AG10803 (cell line): ENCODE results near the gene ATXN3L.
"Not testable (repeated sequence)": the region's sequence is repeated elsewhere in the genome, so short reads cannot be mapped to it uniquely, and the experiment has no call there.

Experiments used
- DNase-seq: peaks from one replicate; pipeline ENCODE4 v3.0.0; 2010; ENCODE audit warnings: low read depth
- H3K4me3 ChIP-seq: 2 replicates; pipeline ENCODE4 v1.5.1; 2011; ENCODE audit warnings: mild to moderate bottlenecking, low read length, control low read depth
- TF ChIP-seq, protein P1 (sequence below): conservative IDR thresholded peaks from 2 replicates; pipeline ENCODE4 v1.5.1; 2011; ENCODE audit warnings: mild to moderate bottlenecking, low read length, control low read depth, inconsistent platforms

ATXN3L gene

DNA sequence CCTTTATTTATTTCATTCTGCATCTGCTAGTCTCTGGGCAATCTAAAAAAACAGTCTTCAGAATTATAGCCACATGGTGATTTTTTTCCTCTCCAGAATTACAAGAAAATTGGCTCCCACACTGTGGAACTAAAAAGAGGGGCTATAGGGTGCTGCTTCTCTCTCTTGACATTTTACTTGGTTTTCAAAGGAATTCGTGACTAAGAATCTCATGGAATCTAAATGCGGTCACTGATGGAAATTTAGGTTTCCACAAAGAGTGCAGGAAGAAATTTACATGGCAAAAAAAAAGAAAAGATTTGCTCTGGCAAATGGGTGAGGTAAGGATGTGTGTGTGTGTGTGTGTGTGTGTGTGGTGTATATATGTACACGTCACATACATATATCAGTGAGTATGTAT is 10.2 kb downstream of the ATXN3L start:
- H3K4me3 ChIP-seq = no peak overlapping the region
- DNase-seq = peak; percentile 51
- TF ChIP-seq, protein P1, sequence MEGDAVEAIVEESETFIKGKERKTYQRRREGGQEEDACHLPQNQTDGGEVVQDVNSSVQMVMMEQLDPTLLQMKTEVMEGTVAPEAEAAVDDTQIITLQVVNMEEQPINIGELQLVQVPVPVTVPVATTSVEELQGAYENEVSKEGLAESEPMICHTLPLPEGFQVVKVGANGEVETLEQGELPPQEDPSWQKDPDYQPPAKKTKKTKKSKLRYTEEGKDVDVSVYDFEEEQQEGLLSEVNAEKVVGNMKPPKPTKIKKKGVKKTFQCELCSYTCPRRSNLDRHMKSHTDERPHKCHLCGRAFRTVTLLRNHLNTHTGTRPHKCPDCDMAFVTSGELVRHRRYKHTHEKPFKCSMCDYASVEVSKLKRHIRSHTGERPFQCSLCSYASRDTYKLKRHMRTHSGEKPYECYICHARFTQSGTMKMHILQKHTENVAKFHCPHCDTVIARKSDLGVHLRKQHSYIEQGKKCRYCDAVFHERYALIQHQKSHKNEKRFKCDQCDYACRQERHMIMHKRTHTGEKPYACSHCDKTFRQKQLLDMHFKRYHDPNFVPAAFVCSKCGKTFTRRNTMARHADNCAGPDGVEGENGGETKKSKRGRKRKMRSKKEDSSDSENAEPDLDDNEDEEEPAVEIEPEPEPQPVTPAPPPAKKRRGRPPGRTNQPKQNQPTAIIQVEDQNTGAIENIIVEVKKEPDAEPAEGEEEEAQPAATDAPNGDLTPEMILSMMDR = no peak

DNA sequence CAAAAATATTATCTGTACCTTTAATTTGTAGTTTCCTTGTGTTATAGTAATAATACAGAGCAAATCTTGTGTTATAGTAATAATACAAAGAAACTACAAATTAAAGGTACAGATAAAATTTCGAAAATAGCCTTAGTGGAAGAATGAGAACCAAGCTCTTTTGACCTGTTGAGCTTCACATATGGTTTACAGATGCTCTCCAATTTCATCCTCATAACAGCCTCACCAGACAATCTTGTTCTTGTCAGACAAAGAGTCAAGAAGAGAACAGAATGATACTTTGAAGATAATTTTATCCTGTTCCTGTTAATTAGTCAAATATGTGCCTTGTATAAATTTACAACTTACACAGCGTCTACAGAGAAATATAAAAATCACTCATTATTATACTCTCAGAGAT is 12.8 kb downstream of the ATXN3L start:
- DNase-seq = peak; percentile 27
- no peak overlapping the region for H3K4me3 ChIP-seq
- TF ChIP-seq, protein P1 = no peak

DNA sequence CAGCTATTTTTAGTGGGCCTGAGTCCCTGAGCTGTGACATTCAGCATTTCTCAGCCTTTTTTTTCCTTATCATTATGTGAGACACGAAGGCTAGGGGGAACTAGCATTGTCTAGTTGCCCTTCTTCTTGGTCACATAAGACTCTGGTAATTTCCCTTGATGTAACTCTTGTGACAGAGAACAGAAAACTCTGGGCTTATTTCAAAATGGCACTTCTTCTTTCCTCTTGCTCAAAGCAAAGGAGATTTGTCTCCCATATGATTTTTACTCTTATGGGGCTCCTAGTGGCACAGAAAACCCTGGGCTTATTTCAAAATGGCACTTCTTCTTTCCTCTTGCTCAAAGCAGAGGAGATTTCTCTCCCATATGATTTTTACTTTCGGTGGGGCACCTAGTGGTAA is 14.7 kb downstream of the ATXN3L start:
- DNase-seq = no peak
- TF ChIP-seq, protein P1 = no peak
- no peak overlapping the region for H3K4me3 ChIP-seq

DNA sequence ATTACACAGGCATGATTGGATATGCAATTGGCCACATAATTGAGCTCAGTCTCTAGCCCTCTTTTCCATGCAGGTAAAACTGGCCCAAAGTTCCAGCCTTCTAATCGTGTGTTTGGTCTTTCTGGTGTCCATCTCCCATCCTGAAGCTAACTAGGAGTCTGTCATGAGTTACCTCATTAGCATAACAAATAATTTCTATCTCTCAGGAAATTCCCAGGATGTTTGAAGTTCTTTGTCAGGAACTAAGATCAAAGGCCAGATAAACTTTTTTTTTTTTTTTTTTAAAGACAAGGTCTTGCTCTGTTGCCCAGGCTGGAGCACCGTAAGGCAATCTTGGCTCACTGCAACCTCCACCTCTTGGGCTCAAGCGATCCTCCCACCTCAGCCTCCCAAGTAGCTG is 15.8 kb downstream of the ATXN3L start:
- H3K4me3 ChIP-seq = no peak overlapping the region
- no peak for DNase-seq

DNA sequence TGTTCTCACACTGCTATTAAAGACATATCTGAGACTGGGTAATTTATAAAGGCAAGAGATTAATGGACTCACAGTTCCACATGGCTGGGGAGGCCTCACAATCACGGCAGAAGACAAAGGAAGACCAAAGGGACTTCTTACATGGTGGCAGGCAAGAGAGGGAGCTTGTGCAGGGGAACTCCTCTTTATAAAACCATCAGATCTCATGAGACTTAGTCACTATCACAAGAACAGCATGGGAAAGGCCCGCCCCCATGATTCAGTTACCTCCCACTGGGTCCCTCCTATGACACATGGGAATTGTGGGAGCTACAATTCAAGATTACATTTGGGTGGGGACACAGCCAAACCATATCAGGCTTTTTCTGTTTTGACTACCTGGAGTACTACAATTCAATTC is 16.6 kb downstream of the ATXN3L start:
- DNase-seq, H3K4me3 ChIP-seq: not testable (repeated sequence)

More for the DNA sequence above, 15.8 kb downstream of the ATXN3L start:
- TF ChIP-seq, protein P1 = no peak

DNA sequence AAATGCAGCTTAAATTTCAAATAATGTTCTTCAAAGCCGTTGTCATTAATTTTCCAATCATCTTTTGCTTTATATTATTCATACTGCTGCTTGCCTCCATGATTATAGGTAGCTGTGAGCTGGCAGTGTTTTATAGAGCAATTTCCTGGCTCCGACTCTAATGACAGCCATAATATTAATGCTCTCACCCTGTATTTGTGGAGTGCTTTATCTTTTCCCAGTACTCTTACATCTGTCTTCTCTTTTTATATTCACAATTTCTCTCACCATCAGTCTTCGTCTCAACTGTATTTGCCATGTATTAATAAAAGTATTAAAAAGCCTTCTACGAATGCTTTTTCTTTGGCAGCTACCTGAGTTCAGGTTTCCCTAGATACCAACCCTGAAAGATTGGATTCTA is 21.0 kb downstream of the ATXN3L start:
- DNase-seq = no peak
- no peak overlapping the region for H3K4me3 ChIP-seq
- TF ChIP-seq, protein P1 = no peak

DNA sequence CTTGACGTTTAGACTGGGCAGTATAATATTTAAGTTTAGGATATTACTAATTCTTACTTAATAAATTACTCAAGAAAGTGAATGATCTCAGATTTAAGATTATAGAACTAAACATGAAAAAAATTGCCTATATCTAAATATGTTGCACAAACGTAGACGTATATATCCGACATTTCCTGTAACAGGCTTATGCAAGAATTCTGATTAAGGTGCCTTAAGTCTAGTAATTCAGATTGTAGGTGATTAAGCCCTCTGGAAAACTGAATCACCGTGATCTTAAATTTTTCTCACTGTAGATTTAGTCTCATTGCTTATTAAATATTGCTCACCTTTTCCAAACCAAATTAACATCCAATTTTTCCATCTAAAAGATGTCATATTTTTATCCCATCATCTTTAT is 24.0 kb downstream of the ATXN3L start:
- DNase-seq = no peak
- TF ChIP-seq, protein P1 = no peak
- H3K4me3 ChIP-seq = no peak overlapping the region

DNA sequence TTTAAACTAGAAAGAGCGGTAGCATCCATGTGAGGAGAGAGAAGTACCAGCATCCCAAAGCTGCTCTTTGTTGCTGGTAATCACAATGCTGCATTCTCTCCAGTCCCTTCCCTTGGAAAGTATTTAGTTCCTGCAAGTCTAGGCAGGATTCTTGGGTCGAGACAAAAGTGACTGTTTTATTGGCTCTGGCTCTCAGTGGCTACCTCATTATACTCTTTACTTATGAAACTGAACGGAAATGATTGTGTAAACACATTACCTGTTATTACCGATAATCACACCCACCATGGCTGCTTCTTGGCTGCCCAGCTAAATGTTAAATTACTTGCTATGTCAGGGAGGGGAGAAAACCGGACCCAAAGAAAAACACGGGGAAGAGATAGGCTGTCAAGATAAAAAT is 26.2 kb downstream of the ATXN3L start:
- TF ChIP-seq, protein P1 = no peak
- no peak for DNase-seq
- H3K4me3 ChIP-seq = no peak overlapping the region
